Natural killer cell (primary cell): ENCODE results near the gene NKX6-2. TPM values are rescaled to one million over a fixed set of nuclear protein-coding genes. Genes with fewer than 3 reads are reported as not detected.

Source experiments
- ATAC-seq, 3 donors: fragments of 150-1000 bp in 2 of 3; fragments of 200-7000 bp in 1 of 3; cut with Tn5 transposase; 1 replicate in 1 of 3; 2 replicates in 2 of 3; pipeline ENCODE4 v1.10.0; 2021; ENCODE audit warnings: mild to moderate bottlenecking in 2 of 3, moderate library complexity in 2 of 3
- DNase-seq, 2 donors: peaks; one replicate each; pipeline versions ENCODE4 v3.0.0 to v3.0.0-alpha.2; 2013 to 2021; ENCODE audit warnings: mixed read lengths in 1 of 2
- H3K27ac ChIP-seq: one replicate; pipeline ENCODE4 v1.5.1; 2013; ENCODE audit warnings: mild to moderate bottlenecking, low read length
- H3K27me3 ChIP-seq: one replicate; pipeline ENCODE4 v1.6.1; 2013; ENCODE audit warnings: low read length; ENCODE audit not compliant: control insufficient read depth, insufficient read depth
- H3K36me3 ChIP-seq: one replicate; pipeline ENCODE4 v1.6.1; 2013; ENCODE audit warnings: low read length; ENCODE audit not compliant: control insufficient read depth, insufficient read depth
- H3K4me1 ChIP-seq: one replicate; pipeline ENCODE4 v1.6.1; 2013; ENCODE audit warnings: low read length; ENCODE audit not compliant: control insufficient read depth, insufficient read depth
- H3K4me3 ChIP-seq: one replicate; pipeline ENCODE4 v1.5.1; 2013; ENCODE audit warnings: low read length
- H3K9me3 ChIP-seq: one replicate; pipeline ENCODE4 v1.6.1; 2013; ENCODE audit warnings: low read length; ENCODE audit not compliant: control insufficient read depth, insufficient read depth
- H3K27ac Mint-ChIP-seq, 2 donors: one replicate each; pipeline ENCODE4 v1.8.0; 2022; ENCODE audit warnings: mild to moderate bottlenecking in 2 of 2, mixed read lengths in 2 of 2, moderate library complexity in 1 of 2
- H3K27me3 Mint-ChIP-seq, 2 donors: one replicate each; pipeline ENCODE4 v1.8.0; 2022; ENCODE audit warnings: low read depth in 2 of 2, mixed read lengths in 2 of 2
- H3K36me3 Mint-ChIP-seq: one replicate; pipeline ENCODE4 v1.8.0; 2022; ENCODE audit warnings: mixed read lengths
- H3K4me1 Mint-ChIP-seq, 2 donors: one replicate each; pipeline ENCODE4 v1.8.0; 2022; ENCODE audit warnings: mixed read lengths in 2 of 2
- H3K4me3 Mint-ChIP-seq: one replicate; pipeline ENCODE4 v1.8.0; 2022; ENCODE audit warnings: mild to moderate bottlenecking, moderate library complexity, mixed read lengths
- H3K9me3 Mint-ChIP-seq, 2 donors: one replicate each; pipeline ENCODE4 v1.8.0; 2022; ENCODE audit warnings: mixed read lengths in 2 of 2
- CTCF ChIP-seq: fragments of 200-600 bp; IDR thresholded peaks from one replicate; pipeline ENCODE4 v1.8.0; 2022; ENCODE audit warnings: antibody characterized with exemption
- WGBS: methylation state at CpG from one replicate; pipeline ENCODE4 v1.1.7; 2013; ENCODE audit warnings: missing lambda C conversion rate; ENCODE audit not compliant: insufficient coverage; 5-methylcytosine and 5-hydroxymethylcytosine counted together
- intact Hi-C: fragments of 100-400 bp; cut with micrococcal nuclease; formaldehyde crosslinking; loops from one replicate; pipeline ENCODE4 v1.14.2; 2022
- total RNA-seq, 4 donors: library from RNA; stranded (reverse); fragments of 120-200 nt in 1 of 4; gene quantifications; one replicate each; pipeline versions ENCODE4 v1.2.3 to v1.2.4, GENCODE V29; 2013 to 2022

NKX6-2 gene
- total RNA-seq, 3 donors from 2014 or later (not counting 1 experiment from before 2014, with no cell fraction given), result not detected

GRCh38 chr10:132789659-132790148, 3.8 kb upstream of the NKX6-2 start:
- intact Hi-C loops, result loop anchor here (5.0 kb wide), 1 partner anchor 137 kb away; no protein-coding TSS in a partner anchor
- peaks cover 2% of the 10 kb centered on the region for H3K4me1 ChIP-seq
- Mint-ChIP-seq H3K4me1 (no peaks in the 10 kb centered on the region), H3K9me3 (no peaks in the 10 kb centered on the region), H3K36me3 (no peaks in the 10 kb centered on the region), H3K27me3 (peaks cover 0 to 14% of the 10 kb centered on the region in 2 donors), H3K27ac (no peak overlapping the region), H3K4me3 (no peak overlapping the region)
- H3K4me3 ChIP-seq, result no peak overlapping the region
- H3K9me3 ChIP-seq, result no peaks in the 10 kb centered on the region
- TF ChIP-seq CTCF, result no peak
- H3K27me3 ChIP-seq, result peaks cover 4% of the 10 kb centered on the region
- ATAC-seq (no peak), DNase-seq (no peak)
- no peaks in the 10 kb centered on the region for H3K36me3 ChIP-seq
- H3K27ac ChIP-seq, result no peak overlapping the region
- 76% methylated on average over 15 of the region's 15 CpGs for WGBS

GRCh38 chr10:132788831-132789219, 2.9 kb upstream of the NKX6-2 start:
- WGBS, result 4% methylated on average over 30 of the region's 30 CpGs
- Mint-ChIP-seq H3K36me3 (no peaks in the 10 kb centered on the region), H3K27ac (no peak overlapping the region), H3K27me3 (peaks cover 0 to 14% of the 10 kb centered on the region in 2 donors), H3K4me3 (no peak overlapping the region), H3K4me1 (no peaks in the 10 kb centered on the region), H3K9me3 (no peaks in the 10 kb centered on the region)
- peaks cover 4% of the 10 kb centered on the region for H3K27me3 ChIP-seq
- no peaks in the 10 kb centered on the region for H3K9me3 ChIP-seq
- no peak overlapping the region for H3K27ac ChIP-seq
- intact Hi-C loops, result no loop called here
- H3K36me3 ChIP-seq, result no peaks in the 10 kb centered on the region
- ATAC-seq (no peak), DNase-seq (no peak)
- peaks cover 3% of the 10 kb centered on the region for H3K4me1 ChIP-seq
- no peak for TF ChIP-seq CTCF
- H3K4me3 ChIP-seq, result no peak overlapping the region

GRCh38 chr10:132788180-132788830, 2.4 kb upstream of the NKX6-2 start:
- H3K4me1 ChIP-seq, result peaks cover 3% of the 10 kb centered on the region
- intact Hi-C loops, result no loop called here
- Mint-ChIP-seq H3K9me3 (no peaks in the 10 kb centered on the region), H3K4me1 (no peaks in the 10 kb centered on the region), H3K36me3 (no peaks in the 10 kb centered on the region), H3K27ac (no peak overlapping the region), H3K4me3 (no peak overlapping the region), H3K27me3 (peaks cover 1 to 14% of the 10 kb centered on the region in 2 donors)
- no peak for TF ChIP-seq CTCF
- no peak for ATAC-seq
- no peak overlapping the region for H3K4me3 ChIP-seq
- H3K27me3 ChIP-seq, result peaks cover 4% of the 10 kb centered on the region
- H3K27ac ChIP-seq, result no peak overlapping the region
- H3K9me3 ChIP-seq, result no peaks in the 10 kb centered on the region
- WGBS, result 4% methylated on average over 78 of the region's 79 CpGs
- DNase-seq, result no peak
- H3K36me3 ChIP-seq, result no peaks in the 10 kb centered on the region
